BJ (cell line): ENCODE data around the gene COL8A1. TPM values are rescaled to one million over a fixed set of nuclear protein-coding genes. Genes with fewer than 3 reads are reported as not detected.

Source experiments
- CTCF ChIA-PET: fragments of 350-600 bp; formaldehyde crosslinking; extraction: SDS; loops from one replicate; lab custom pipeline; 2021; ENCODE audit warnings: antibody characterized with exemption, inconsistent platforms; lab: Yijun Ruan, JAX
- POLR2A ChIA-PET: fragments of 300-600 bp; sonication (Branson Sonifier 250); formaldehyde crosslinking; extraction: SDS; loops from one replicate; lab custom pipeline; 2021; ENCODE audit warnings: antibody characterized with exemption; lab: Charles Lee
- DNase-seq: peaks from one replicate; pipeline ENCODE4 v3.0.0-alpha.2; 2011; ENCODE audit warnings: low read depth
- H3K27me3 ChIP-seq: 2 replicates; pipeline ENCODE4 v1.6.0; 2011; ENCODE audit warnings: low read length; ENCODE audit not compliant: control insufficient read depth, insufficient read depth
- H3K36me3 ChIP-seq: 2 replicates; pipeline ENCODE4 v1.5.1; 2011; ENCODE audit warnings: low read length; ENCODE audit not compliant: control insufficient read depth, insufficient read depth
- H3K4me3 ChIP-seq: 2 replicates; pipeline ENCODE4 v1.5.1; 2011; ENCODE audit warnings: low read depth, mild to moderate bottlenecking, control low read depth, low read length
- CTCF ChIP-seq: IDR thresholded peaks from 2 replicates; pipeline ENCODE4 v1.5.1; 2011; ENCODE audit warnings: low read depth, mild to moderate bottlenecking, control low read depth, inconsistent platforms, low read length, moderate library complexity; ENCODE audit not compliant: insufficient read depth
- polyA plus RNA-seq: library from polyadenylated mRNA; depleted of rRNA; stranded (reverse); fragments of >200 nt; gene quantifications from 2 replicates; pipeline ENCODE4 v1.2.3, GENCODE V29; 2011

The COL8A1 gene
- polyA plus RNA-seq, 1 experiment: 186 TPM

- no peak for TF ChIP-seq CTCF
- no peak for DNase-seq
- POLR2A ChIA-PET: no interaction called here
- Histone ChIP-seq H3K27me3 (no peaks in the 10 kb centered on the region), H3K4me3 (no peak overlapping the region), H3K36me3 (no peaks in the 10 kb centered on the region)
- CTCF ChIA-PET: interaction anchor here (1.2 to 1.3 kb wide), 2 partner anchors 9 to 34 kb away, joined by 3 to 5 read pairs; no protein-coding TSS in a partner anchor
These were observed 40.5 kb downstream of the COL8A1 start for GRCh38 chr3:99678896-99679295.

GRCh38 chr3:99681512-99681911 is 43.1 kb downstream of the COL8A1 start:
- Histone ChIP-seq H3K36me3 (no peaks in the 10 kb centered on the region), H3K27me3 (no peaks in the 10 kb centered on the region), H3K4me3 (no peak overlapping the region)
- TF ChIP-seq CTCF: no peak
- DNase-seq: no peak
- POLR2A ChIA-PET: interaction anchor here (0.6 kb wide), 1 partner anchor 83 kb away, joined by 3 read pairs; no protein-coding TSS in a partner anchor
- CTCF ChIA-PET: interaction anchor here (0.9 to 1.3 kb wide), 2 partner anchors 37 to 68 kb away, joined by 3 read pairs; no protein-coding TSS in a partner anchor

GRCh38 chr3:99681976-99682375 is 43.6 kb downstream of the COL8A1 start:
- CTCF ChIA-PET: interaction anchor here (0.6 to 1.3 kb wide), 3 partner anchors 37 to 891 kb away, joined by 3 read pairs; no protein-coding TSS in a partner anchor
- DNase-seq: no peak
- no peak for TF ChIP-seq CTCF
- no peak overlapping the region for H3K4me3 ChIP-seq
- POLR2A ChIA-PET: interaction anchor here (0.6 kb wide), 1 partner anchor 82 kb away, joined by 3 read pairs; no protein-coding TSS in a partner anchor
- H3K36me3 ChIP-seq: no peaks in the 10 kb centered on the region
- no peaks in the 10 kb centered on the region for H3K27me3 ChIP-seq

- POLR2A ChIA-PET: no interaction called here
- Histone ChIP-seq H3K4me3 (no peak overlapping the region), H3K27me3 (no peaks in the 10 kb centered on the region), H3K36me3 (no peaks in the 10 kb centered on the region)
- no peak for TF ChIP-seq CTCF
- CTCF ChIA-PET: interaction anchor here (1.0 to 1.2 kb wide), 3 partner anchors 36 to 70 kb away, joined by 3 to 6 read pairs (median 3); no protein-coding TSS in a partner anchor
- no peak for DNase-seq
These were observed 45.1 kb downstream of the COL8A1 start for GRCh38 chr3:99683465-99683864.

- Histone ChIP-seq H3K27me3 (no peaks in the 10 kb centered on the region), H3K4me3 (no peak overlapping the region), H3K36me3 (no peaks in the 10 kb centered on the region)
- ChIA-PET CTCF (interaction anchor here (1.0 to 1.2 kb wide), 2 partner anchors 38 to 70 kb away, joined by 3 to 6 read pairs; no protein-coding TSS in a partner anchor), POLR2A (no interaction called here)
- TF ChIP-seq CTCF: no peak
- DNase-seq: no peak
These were observed 45.5 kb downstream of the COL8A1 start for GRCh38 chr3:99683876-99684275.
